Non-pigmented ciliary epithelial cell (primary cell): ENCODE data around the gene ABCC12.

ENCODE experiments used
- DNase-seq: peaks from one replicate; pipeline ENCODE4 v3.0.0-alpha.2; 2010; ENCODE audit warnings: low read depth

Gene ABCC12

GRCh38 chr16:48165961-48166578 is 10.3 kb upstream of the ABCC12 start:
- DNase-seq, result no peak

GRCh38 chr16:48164907-48165715 is 9.3 kb upstream of the ABCC12 start:
- DNase-seq, result peak; percentile 28

- no peak for DNase-seq
These were observed 7.1 kb upstream of the ABCC12 start for GRCh38 chr16:48162839-48163410.

- no peak for DNase-seq
These were observed 6.1 kb upstream of the ABCC12 start for GRCh38 chr16:48161906-48162305.

GRCh38 chr16:48160575-48160974 is 4.8 kb upstream of the ABCC12 start:
- DNase-seq, result no peak

- peak; percentile 74 for DNase-seq
These were observed 2.5 kb upstream of the ABCC12 start for GRCh38 chr16:48158296-48158695.

GRCh38 chr16:48157794-48158193 is 2.0 kb upstream of the ABCC12 start:
- DNase-seq, result no peak

- DNase-seq, result no peak
These were observed 1.5 kb upstream of the ABCC12 start for GRCh38 chr16:48157302-48157701.

- DNase-seq, result peak; percentile 45
These were observed 1.0 kb upstream of the ABCC12 start for GRCh38 chr16:48156790-48157209.

GRCh38 chr16:48153774-48154173 is 2.0 kb downstream of the ABCC12 start:
- no peak for DNase-seq

GRCh38 chr16:48152226-48152625 is 3.6 kb downstream of the ABCC12 start:
- no peak for DNase-seq

- DNase-seq, result no peak
These were observed 5.1 kb downstream of the ABCC12 start for GRCh38 chr16:48150707-48151106.

GRCh38 chr16:48146710-48147109 is 9.1 kb downstream of the ABCC12 start:
- DNase-seq, result no peak

GRCh38 chr16:48146131-48146530 is 9.7 kb downstream of the ABCC12 start:
- no peak for DNase-seq

- DNase-seq, result no peak
These were observed 11.9 kb downstream of the ABCC12 start for GRCh38 chr16:48143812-48144368.

GRCh38 chr16:48140821-48141220 is 15.0 kb downstream of the ABCC12 start:
- DNase-seq, result no peak

GRCh38 chr16:48139517-48139916 is 16.3 kb downstream of the ABCC12 start:
- no peak for DNase-seq

GRCh38 chr16:48138543-48138942 is 17.2 kb downstream of the ABCC12 start:
- no peak for DNase-seq

- no peak for DNase-seq
These were observed 18.0 kb downstream of the ABCC12 start for GRCh38 chr16:48137822-48138221.

- no peak for DNase-seq
These were observed 19.0 kb downstream of the ABCC12 start for GRCh38 chr16:48136547-48137360.

GRCh38 chr16:48133455-48134211 is 22.2 kb downstream of the ABCC12 start:
- no peak for DNase-seq
